T-helper 2 cell treated with Interferon-gamma antibody and Interleukin-4, amounts not matched to agents 5 μg/mL and 100 μg/mL, for 36 hours (primary cell): ENCODE data around the gene MINAR1.
"Not testable (repeated sequence)": the region's sequence is repeated elsewhere in the genome, so short reads cannot be mapped to it uniquely, and the experiment has no call there.

ENCODE experiments used
- DNase-seq: peaks from one replicate; pipeline ENCODE4 v3.0.0; 2021; ENCODE audit warnings: low spot score
- H3K27ac Mint-ChIP-seq: one replicate; pipeline ENCODE4 v1.8.0; 2021; ENCODE audit warnings: mild to moderate bottlenecking, mixed read lengths
- H3K27me3 Mint-ChIP-seq: one replicate; pipeline ENCODE4 v1.8.0; 2021; ENCODE audit warnings: low read depth, mixed read lengths
- H3K36me3 Mint-ChIP-seq: one replicate; pipeline ENCODE4 v1.8.0; 2021; ENCODE audit warnings: low read depth, mixed read lengths
- H3K4me1 Mint-ChIP-seq: one replicate; pipeline ENCODE4 v1.8.0; 2021; ENCODE audit warnings: low read depth, mixed read lengths
- H3K4me3 Mint-ChIP-seq: one replicate; pipeline ENCODE4 v1.8.0; 2022; ENCODE audit warnings: mild to moderate bottlenecking, moderate library complexity, mixed read lengths
- H3K9me3 Mint-ChIP-seq: one replicate; pipeline ENCODE4 v1.8.0; 2021; ENCODE audit warnings: mixed read lengths

MINAR1 gene

GRCh38 chr15:79418693-79419279, 13.3 kb upstream of the MINAR1 start:
- no peak overlapping the region for H3K27ac Mint-ChIP-seq
- H3K36me3 Mint-ChIP-seq = no peaks in the 10 kb centered on the region

GRCh38 chr15:79425591-79426295, 6.4 kb upstream of the MINAR1 start:
- peaks cover 24% of the 10 kb centered on the region for H3K27me3 Mint-ChIP-seq
- no peak overlapping the region for H3K27ac Mint-ChIP-seq
- H3K36me3 Mint-ChIP-seq = no peaks in the 10 kb centered on the region
- DNase-seq = no peak
- no peaks in the 10 kb centered on the region for H3K9me3 Mint-ChIP-seq
- H3K4me3 Mint-ChIP-seq = no peak overlapping the region
- no peaks in the 10 kb centered on the region for H3K4me1 Mint-ChIP-seq

More at GRCh38 chr15:79418693-79419279, 13.3 kb upstream of the MINAR1 start:
- Mint-ChIP-seq H3K9me3 (no peaks in the 10 kb centered on the region), H3K27me3 (no peaks in the 10 kb centered on the region), H3K4me1 (no peaks in the 10 kb centered on the region), H3K4me3 (no peak overlapping the region)
- no peak for DNase-seq

- not testable (repeated sequence) for H3K4me1 Mint-ChIP-seq, H3K27ac Mint-ChIP-seq, H3K36me3 Mint-ChIP-seq, H3K9me3 Mint-ChIP-seq, H3K4me3 Mint-ChIP-seq, DNase-seq
- peaks cover 32% of the 10 kb centered on the region for H3K27me3 Mint-ChIP-seq
These were observed 5.2 kb upstream of the MINAR1 start for GRCh38 chr15:79426899-79427298.

- Mint-ChIP-seq H3K9me3 (no peaks in the 10 kb centered on the region), H3K27ac (no peak overlapping the region), H3K4me3 (no peak overlapping the region), H3K36me3 (no peaks in the 10 kb centered on the region), H3K27me3 (peaks cover 39% of the 10 kb centered on the region), H3K4me1 (peaks cover 4% of the 10 kb centered on the region)
- no peak for DNase-seq
These were observed 4.1 kb upstream of the MINAR1 start for GRCh38 chr15:79427781-79428598.

- H3K9me3 Mint-ChIP-seq = no peaks in the 10 kb centered on the region
- peak overlapping the region; percentile 39 for H3K4me3 Mint-ChIP-seq
- no peak for DNase-seq
- H3K27me3 Mint-ChIP-seq = peaks cover 64% of the 10 kb centered on the region
- no peak overlapping the region for H3K27ac Mint-ChIP-seq
- peaks cover 4% of the 10 kb centered on the region for H3K4me1 Mint-ChIP-seq
- H3K36me3 Mint-ChIP-seq = no peaks in the 10 kb centered on the region
These were observed 1.1 kb upstream of the MINAR1 start for GRCh38 chr15:79430901-79431635.

GRCh38 chr15:79432345-79433275, 474 bp downstream of the MINAR1 start:
- no peaks in the 10 kb centered on the region for H3K9me3 Mint-ChIP-seq
- peaks cover 65% of the 10 kb centered on the region for H3K27me3 Mint-ChIP-seq
- H3K27ac Mint-ChIP-seq = no peak overlapping the region
- DNase-seq = no peak
- no peaks in the 10 kb centered on the region for H3K36me3 Mint-ChIP-seq
- no peak overlapping the region for H3K4me3 Mint-ChIP-seq
- H3K4me1 Mint-ChIP-seq = peaks cover 4% of the 10 kb centered on the region

GRCh38 chr15:79433276-79433990, 1.3 kb downstream of the MINAR1 start:
- Mint-ChIP-seq H3K9me3 (no peaks in the 10 kb centered on the region), H3K27ac (no peak overlapping the region), H3K36me3 (no peaks in the 10 kb centered on the region), H3K4me3 (no peak overlapping the region), H3K27me3 (peaks cover 64% of the 10 kb centered on the region), H3K4me1 (peaks cover 4% of the 10 kb centered on the region)
- DNase-seq = no peak

GRCh38 chr15:79434361-79434760, 2.2 kb downstream of the MINAR1 start:
- Mint-ChIP-seq H3K27ac (no peak overlapping the region), H3K4me1 (peaks cover 4% of the 10 kb centered on the region), H3K27me3 (peaks cover 55% of the 10 kb centered on the region), H3K9me3 (no peaks in the 10 kb centered on the region), H3K36me3 (no peaks in the 10 kb centered on the region), H3K4me3 (no peak overlapping the region)
- no peak for DNase-seq

- no peaks in the 10 kb centered on the region for H3K9me3 Mint-ChIP-seq
- peaks cover 37% of the 10 kb centered on the region for H3K27me3 Mint-ChIP-seq
- DNase-seq = no peak
- peaks cover 3% of the 10 kb centered on the region for H3K4me1 Mint-ChIP-seq
- H3K4me3 Mint-ChIP-seq = no peak overlapping the region
- H3K36me3 Mint-ChIP-seq = no peaks in the 10 kb centered on the region
- no peak overlapping the region for H3K27ac Mint-ChIP-seq
These were observed 4.1 kb downstream of the MINAR1 start for GRCh38 chr15:79436037-79436780.

- peaks cover 32% of the 10 kb centered on the region for H3K27me3 Mint-ChIP-seq
- no peak overlapping the region for H3K4me3 Mint-ChIP-seq
- no peak overlapping the region for H3K27ac Mint-ChIP-seq
- no peaks in the 10 kb centered on the region for H3K9me3 Mint-ChIP-seq
- no peak for DNase-seq
- H3K36me3 Mint-ChIP-seq = no peaks in the 10 kb centered on the region
- no peaks in the 10 kb centered on the region for H3K4me1 Mint-ChIP-seq
These were observed 5.3 kb downstream of the MINAR1 start for GRCh38 chr15:79437275-79438000.

- no peak overlapping the region for H3K27ac Mint-ChIP-seq
- no peaks in the 10 kb centered on the region for H3K36me3 Mint-ChIP-seq
- no peak for DNase-seq
- peaks cover 14% of the 10 kb centered on the region for H3K27me3 Mint-ChIP-seq
- H3K9me3 Mint-ChIP-seq = no peaks in the 10 kb centered on the region
- H3K4me1 Mint-ChIP-seq = no peaks in the 10 kb centered on the region
- H3K4me3 Mint-ChIP-seq = no peak overlapping the region
These were observed 7.1 kb downstream of the MINAR1 start for GRCh38 chr15:79439236-79439635.
